Panc1 (cell line): ENCODE data around the gene NMUR1. TPM values are rescaled to one million over a fixed set of nuclear protein-coding genes. Genes with fewer than 3 reads are reported as not detected.

Experiments used
- ATAC-seq: fragments of 200-7000 bp; cut with Tn5 transposase; 2 replicates; pipeline ENCODE4 v1.9.1; 2020; ENCODE audit warnings: mild to moderate bottlenecking, moderate library complexity
- BruUV-seq: library from RNA; stranded (reverse); fragments of 400-500 nt; replicated peaks from 2 replicates; lab custom pipeline; 2021; lab: Mats Ljungman, UMichigan
- CTCF ChIA-PET: fragments of 300-600 bp; sonication (Branson Sonifier 250); formaldehyde crosslinking; loops from one replicate; lab custom pipeline; 2022; ENCODE audit warnings: antibody characterized with exemption; lab: Charles Lee
- POLR2A ChIA-PET: fragments of 300-600 bp; sonication (Branson Sonifier 250); formaldehyde crosslinking; loops from one replicate; lab custom pipeline; 2022; ENCODE audit warnings: antibody characterized with exemption; lab: Charles Lee
- DNase-seq: peaks from one replicate; pipeline ENCODE4 v3.0.0-alpha.2; 2010; ENCODE audit warnings: low read depth, low spot score
- H3K27ac ChIP-seq: 2 replicates; pipeline ENCODE4 v1.5.1; 2011; ENCODE audit warnings: mild to moderate bottlenecking, low read length, inconsistent platforms
- H3K27me3 ChIP-seq: fragments of 200-500 bp; sonication (Bioruptor generic); 2 replicates; pipeline ENCODE4 v1.6.0; 2014; ENCODE audit warnings: low read length, inconsistent platforms; ENCODE audit not compliant: control insufficient read depth, insufficient read depth
- H3K36me3 ChIP-seq: fragments of 200-500 bp; sonication (Bioruptor generic); 2 replicates; pipeline ENCODE4 v1.5.1; 2014; ENCODE audit warnings: inconsistent platforms, mild to moderate bottlenecking, low read length, moderate library complexity; ENCODE audit not compliant: control insufficient read depth, insufficient read depth
- H3K4me1 ChIP-seq: 2 replicates; pipeline ENCODE4 v1.5.1; 2011; ENCODE audit warnings: inconsistent platforms, mild to moderate bottlenecking, low read length, moderate library complexity; ENCODE audit not compliant: control insufficient read depth, insufficient read depth
- H3K4me3 ChIP-seq, 2 experiments: 2 replicates each; pipeline ENCODE4 v1.5.1; 2011 to 2012; ENCODE audit warnings: low read depth in 2 of 2, low read length in 2 of 2, mild to moderate bottlenecking in 2 of 2, inconsistent platforms in 1 of 2, moderate library complexity in 1 of 2
- H3K9me3 ChIP-seq: fragments of 200-500 bp; sonication (Bioruptor generic); 2 replicates; pipeline ENCODE4 v1.5.1; 2014; ENCODE audit warnings: low read depth, mild to moderate bottlenecking, inconsistent platforms, low read length, moderate library complexity; ENCODE audit not compliant: control insufficient read depth, insufficient read depth
- CTCF ChIP-seq: fragments of 450-650 bp; IDR thresholded peaks from 2 replicates; pipeline ENCODE4 v1.5.1; 2017; ENCODE audit warnings: mild to moderate bottlenecking
- POLR2AphosphoS5 ChIP-seq: IDR thresholded peaks from 2 replicates; pipeline ENCODE4 v1.6.1; 2012; ENCODE audit warnings: mild to moderate bottlenecking, low read depth, low read length, moderate library complexity
- SIN3A ChIP-seq: IDR thresholded peaks from 2 replicates; pipeline ENCODE4 v1.6.1; 2012; ENCODE audit warnings: low read depth, mild to moderate bottlenecking, low read length, moderate library complexity, borderline replicate concordance; ENCODE audit not compliant: insufficient read depth
- TCF7L2 ChIP-seq: IDR thresholded peaks from 2 replicates; pipeline ENCODE4 v1.6.1; 2011; ENCODE audit warnings: mild to moderate bottlenecking, low read depth, low read length, inconsistent platforms
- in situ Hi-C: cut with HindIII; loops from 2 replicates; pipeline ENCODE4 v1.10.0; 2016; ENCODE audit warnings: low sequenced_read_pairs, low pct_unique_long_range_greater_than_20kb
- intact Hi-C: fragments of 100-400 bp; cut with micrococcal nuclease; formaldehyde crosslinking; loops from one replicate; pipeline ENCODE4 v1.10.0; 2022; ENCODE audit not compliant: unreplicated experiment
- total RNA-seq: library from RNA; stranded (reverse); gene quantifications from one replicate; pipeline ENCODE4 v1.2.1, GENCODE V29; 2021; ENCODE audit not compliant: unreplicated experiment
- TF ChIP-seq, protein P1 (sequence below), 2 experiments: IDR thresholded peaks; 2 replicates each; pipeline ENCODE4 v1.6.1; 2011 to 2012; ENCODE audit warnings: low read depth in 2 of 2, control low read depth in 1 of 2, low read length in 1 of 2, mild to moderate bottlenecking in 1 of 2, moderate library complexity in 1 of 2; ENCODE audit not compliant: insufficient read depth in 1 of 2

NMUR1 gene
- total RNA-seq, 1 experiment from 2014 or later, result 0.28 TPM

GRCh38 chr2:231503766-231504165, 26.5 kb downstream of the NMUR1 start:
- no peaks in the 10 kb centered on the region for H3K27me3 ChIP-seq
- H3K4me1 ChIP-seq, result no peaks in the 10 kb centered on the region
- ChIA-PET CTCF (no interaction called here), POLR2A (no interaction called here)
- in situ Hi-C loops, result no loop called here
- intact Hi-C loops, result no loop called here
- H3K36me3 ChIP-seq, result no peaks in the 10 kb centered on the region
- BruUV-seq, result no TSS peak
- DNase-seq, result no peak
- TF ChIP-seq CTCF (no peak), POLR2AphosphoS5 (no peak), TCF7L2 (no peak), SIN3A (no peak)
- TF ChIP-seq, protein P1, sequence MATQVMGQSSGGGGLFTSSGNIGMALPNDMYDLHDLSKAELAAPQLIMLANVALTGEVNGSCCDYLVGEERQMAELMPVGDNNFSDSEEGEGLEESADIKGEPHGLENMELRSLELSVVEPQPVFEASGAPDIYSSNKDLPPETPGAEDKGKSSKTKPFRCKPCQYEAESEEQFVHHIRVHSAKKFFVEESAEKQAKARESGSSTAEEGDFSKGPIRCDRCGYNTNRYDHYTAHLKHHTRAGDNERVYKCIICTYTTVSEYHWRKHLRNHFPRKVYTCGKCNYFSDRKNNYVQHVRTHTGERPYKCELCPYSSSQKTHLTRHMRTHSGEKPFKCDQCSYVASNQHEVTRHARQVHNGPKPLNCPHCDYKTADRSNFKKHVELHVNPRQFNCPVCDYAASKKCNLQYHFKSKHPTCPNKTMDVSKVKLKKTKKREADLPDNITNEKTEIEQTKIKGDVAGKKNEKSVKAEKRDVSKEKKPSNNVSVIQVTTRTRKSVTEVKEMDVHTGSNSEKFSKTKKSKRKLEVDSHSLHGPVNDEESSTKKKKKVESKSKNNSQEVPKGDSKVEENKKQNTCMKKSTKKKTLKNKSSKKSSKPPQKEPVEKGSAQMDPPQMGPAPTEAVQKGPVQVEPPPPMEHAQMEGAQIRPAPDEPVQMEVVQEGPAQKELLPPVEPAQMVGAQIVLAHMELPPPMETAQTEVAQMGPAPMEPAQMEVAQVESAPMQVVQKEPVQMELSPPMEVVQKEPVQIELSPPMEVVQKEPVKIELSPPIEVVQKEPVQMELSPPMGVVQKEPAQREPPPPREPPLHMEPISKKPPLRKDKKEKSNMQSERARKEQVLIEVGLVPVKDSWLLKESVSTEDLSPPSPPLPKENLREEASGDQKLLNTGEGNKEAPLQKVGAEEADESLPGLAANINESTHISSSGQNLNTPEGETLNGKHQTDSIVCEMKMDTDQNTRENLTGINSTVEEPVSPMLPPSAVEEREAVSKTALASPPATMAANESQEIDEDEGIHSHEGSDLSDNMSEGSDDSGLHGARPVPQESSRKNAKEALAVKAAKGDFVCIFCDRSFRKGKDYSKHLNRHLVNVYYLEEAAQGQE (IDR thresholded peaks at IDR 0.05; ENCODE audit: insufficient read depth in 1 of 2, low read depth in 2 of 2, low read length in 1 of 2), result no peak
- H3K4me3 ChIP-seq, result no peak overlapping the region
- no peaks in the 10 kb centered on the region for H3K9me3 ChIP-seq
- H3K27ac ChIP-seq, result no peak overlapping the region
- ATAC-seq, result no peak

DNA sequence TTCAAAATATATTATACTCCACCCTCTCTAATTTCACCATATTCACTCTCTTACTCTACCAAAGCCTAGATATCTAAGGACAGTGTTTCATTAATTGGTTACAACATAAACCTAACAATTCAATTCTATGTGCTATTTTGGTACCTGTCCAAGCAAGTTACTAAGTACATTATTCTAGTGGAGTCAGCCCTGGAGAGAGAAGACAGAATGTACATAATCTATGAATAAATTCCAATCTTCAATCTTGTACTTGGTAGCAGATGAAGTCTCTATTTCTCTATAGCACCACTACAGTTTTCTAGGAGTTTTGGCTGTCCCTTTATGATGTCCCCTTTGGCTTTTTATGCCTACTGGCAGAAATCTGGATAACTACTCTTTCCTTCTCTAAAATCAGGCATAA, 27.6 kb downstream of the NMUR1 start:
- ChIA-PET CTCF (no interaction called here), POLR2A (no interaction called here)
- DNase-seq (no peak), ATAC-seq (no peak)
- intact Hi-C loops (no loop called here), in situ Hi-C loops (no loop called here)
- Histone ChIP-seq H3K4me3 (no peak overlapping the region), H3K36me3 (no peaks in the 10 kb centered on the region), H3K27me3 (no peaks in the 10 kb centered on the region), H3K9me3 (no peaks in the 10 kb centered on the region), H3K4me1 (no peaks in the 10 kb centered on the region), H3K27ac (no peak overlapping the region)
- no peak for TF ChIP-seq CTCF
- no peak for TF ChIP-seq SIN3A
- TF ChIP-seq POLR2AphosphoS5, result no peak
- TF ChIP-seq, protein P1 (IDR thresholded peaks at IDR 0.05; ENCODE audit: insufficient read depth in 1 of 2, low read depth in 2 of 2, low read length in 1 of 2), result no peak
- no peak for TF ChIP-seq TCF7L2
- no TSS peak for BruUV-seq
